Stimulated activated CD4-positive, alpha-beta T cell treated with anti-CD3 and anti-CD28 coated beads, TNF-alpha, amount 100 ng/mL, for 4 hours (primary cell): ENCODE measurements around the gene NXF3.
"Not testable (repeated sequence)": the region's sequence is repeated elsewhere in the genome, so short reads cannot be mapped to it uniquely, and the experiment has no call there.

Experiments
- DNase-seq, 3 experiments: peaks; one replicate each; pipeline ENCODE4 v3.0.0-alpha.2; 2020; ENCODE audit warnings: low read depth in 3 of 3

NXF3 gene

GRCh38 chrX:103092942-103093341 lies at the start of gene NXF3:
TSS of gene NXF3 (minus strand) at chrX:103093143. CDS start at chrX:103093023, 120 bp downstream.
- DNase-seq, result no peak

GRCh38 chrX:103136528-103136927 lies 43.6 kb upstream of the NXF3 start:
- DNase-seq, result not testable (repeated sequence)

GRCh38 chrX:103124284-103124683 lies 31.3 kb upstream of the NXF3 start:
- DNase-seq, result no peak

- DNase-seq, result no peak
These were observed 27.8 kb upstream of the NXF3 start for GRCh38 chrX:103120748-103121147.

GRCh38 chrX:103116970-103117369 lies 24.0 kb upstream of the NXF3 start:
- not testable (repeated sequence) for DNase-seq

GRCh38 chrX:103109497-103109896 lies 16.6 kb upstream of the NXF3 start:
- not testable (repeated sequence) for DNase-seq

- DNase-seq, result no peak
These were observed 14.9 kb upstream of the NXF3 start for GRCh38 chrX:103107836-103108235.

- not testable (repeated sequence) for DNase-seq
These were observed 14.3 kb upstream of the NXF3 start for GRCh38 chrX:103107227-103107737.

GRCh38 chrX:103104370-103104769 lies 11.4 kb upstream of the NXF3 start:
- not testable (repeated sequence) for DNase-seq

- DNase-seq, result not testable (repeated sequence)
These were observed 10.9 kb upstream of the NXF3 start for GRCh38 chrX:103103866-103104265.

GRCh38 chrX:103101299-103102042 lies 8.5 kb upstream of the NXF3 start:
- no peak for DNase-seq

GRCh38 chrX:103100484-103100883 lies 7.5 kb upstream of the NXF3 start:
- no peak for DNase-seq

GRCh38 chrX:103099691-103100090 lies 6.7 kb upstream of the NXF3 start:
- no peak for DNase-seq

- no peak for DNase-seq
These were observed 5.5 kb upstream of the NXF3 start for GRCh38 chrX:103098488-103098887.

- no peak for DNase-seq
These were observed 11.9 kb downstream of the NXF3 start for GRCh38 chrX:103081051-103081450.

GRCh38 chrX:103073467-103073866 lies 19.5 kb downstream of the NXF3 start:
- DNase-seq, result no peak

- no peak for DNase-seq
These were observed 26.3 kb downstream of the NXF3 start for GRCh38 chrX:103066606-103067005.

- DNase-seq, result peak in 1 of 3 experiments; percentile 0
These were observed 29.0 kb downstream of the NXF3 start, which contains the start of gene BEX1 for GRCh38 chrX:103063918-103064434. TSS of gene BEX1 (minus strand) at chrX:103064171. CDS start at chrX:103063274, 897 bp downstream.

- DNase-seq, result no peak
These were observed 29.6 kb downstream of the NXF3 start for GRCh38 chrX:103063191-103063845.

GRCh38 chrX:103061486-103061885 lies 31.5 kb downstream of the NXF3 start:
- DNase-seq, result no peak

GRCh38 chrX:103056902-103057301 lies 36.0 kb downstream of the NXF3 start:
- no peak for DNase-seq

- DNase-seq, result no peak
These were observed 40.3 kb downstream of the NXF3 start for GRCh38 chrX:103052625-103053024.
